GM18526 (cell line): ENCODE results near the gene EBLN2.

ENCODE experiments used
- POLR2A ChIP-seq: IDR thresholded peaks from 3 replicates; pipeline ENCODE4 v1.6.1; 2011; ENCODE audit not compliant: insufficient read length; ENCODE audit errors: extremely low read depth

EBLN2 gene

DNA sequence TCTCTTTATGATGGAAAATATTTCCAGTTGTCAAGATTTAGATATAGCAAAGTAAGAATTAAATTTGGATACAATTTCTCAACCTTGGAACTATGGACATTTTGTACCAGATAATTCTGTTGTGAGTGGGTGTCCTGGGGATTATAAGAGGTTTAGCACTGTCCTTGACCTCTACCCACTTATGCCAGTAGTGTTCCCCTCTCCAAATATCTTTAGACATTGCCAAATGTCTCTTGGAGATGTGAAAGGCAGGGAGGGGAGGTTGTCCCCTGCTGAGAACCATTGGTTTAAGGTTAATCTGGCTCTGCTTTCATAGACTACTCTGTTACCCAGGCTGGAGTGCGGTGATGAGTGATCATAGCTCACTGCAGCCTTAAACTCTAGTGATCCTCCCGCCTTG lies at the start of gene EBLN2:
Gene EBLN2 (plus strand): TSS at position 244 of the 400 bp plus-strand sequence. CDS start 423 bp downstream, outside the sequence.
- no peak for TF ChIP-seq POLR2A

DNA sequence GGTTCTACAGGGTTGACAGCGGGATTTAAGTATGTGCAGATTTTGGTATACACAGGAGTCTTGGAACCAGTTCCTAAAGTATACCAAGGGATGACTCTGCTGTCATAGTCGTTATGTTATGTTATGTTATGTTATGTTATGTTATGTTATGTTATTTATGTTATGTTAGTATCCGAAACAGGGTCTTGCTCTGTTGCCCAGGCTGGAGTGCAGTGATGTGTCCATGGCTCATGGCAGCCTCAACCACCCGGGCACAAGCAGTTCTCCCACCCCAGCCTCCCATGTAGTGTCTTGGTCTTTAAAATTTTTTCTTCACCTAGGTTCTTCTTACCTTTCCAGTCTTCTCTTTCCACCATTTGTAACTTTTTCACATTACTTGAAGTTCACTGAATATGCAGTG lies 43.2 kb upstream of the EBLN2 start:
- no peak for TF ChIP-seq POLR2A

DNA sequence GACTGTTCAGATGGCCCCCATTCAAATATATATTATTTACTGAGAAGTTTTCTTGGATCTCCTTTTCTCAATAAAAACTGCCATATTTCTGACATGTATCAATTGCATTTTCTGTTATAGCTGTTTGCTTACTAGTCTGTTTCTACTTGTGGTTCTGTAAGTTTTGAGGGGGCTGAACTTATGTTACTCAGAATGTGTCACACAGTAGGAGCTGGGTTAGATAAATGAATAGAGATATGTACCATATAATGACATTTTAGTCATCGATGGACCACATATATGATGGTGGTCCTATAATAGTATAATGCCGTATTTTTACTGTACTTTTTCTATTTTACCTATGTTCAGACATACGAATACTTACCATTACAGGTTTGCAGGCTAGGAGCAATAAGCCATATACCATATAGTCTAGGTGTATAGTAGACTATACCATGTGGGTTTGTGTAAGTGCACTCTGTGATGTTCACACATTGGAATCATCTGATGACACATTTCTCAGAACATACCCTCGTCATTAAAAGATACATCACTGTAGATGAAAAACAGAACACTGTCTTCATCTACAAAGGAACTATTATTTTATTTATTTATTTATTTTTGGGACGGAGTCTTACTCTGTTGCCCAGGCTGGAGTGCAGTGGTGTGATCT lies 42.5 kb upstream of the EBLN2 start:
- TF ChIP-seq POLR2A = no peak

DNA sequence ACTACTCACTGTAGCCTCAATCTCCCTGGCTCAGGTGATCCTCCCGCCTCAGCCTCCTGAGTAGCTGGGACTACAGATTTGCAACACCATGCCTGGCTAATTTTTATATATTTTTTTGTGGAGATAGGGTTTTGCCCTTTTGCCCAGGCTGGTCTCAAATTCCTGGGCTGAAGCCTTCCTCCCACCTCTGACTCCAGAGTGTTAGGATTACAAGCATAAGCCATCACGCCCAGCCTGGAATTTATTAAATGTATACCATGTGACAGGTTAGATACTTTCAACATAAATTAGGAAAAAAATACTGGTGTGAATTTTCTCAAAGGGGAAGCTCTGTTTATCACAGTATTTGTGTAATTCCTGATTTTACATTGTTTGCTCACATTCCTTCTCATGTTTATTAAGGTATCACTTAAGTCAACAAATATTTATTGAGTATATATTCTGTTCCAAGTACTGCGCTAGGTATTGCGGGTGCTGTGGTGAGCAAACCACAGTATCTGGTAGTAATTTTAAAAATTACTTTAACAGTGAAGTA lies 40.1 kb upstream of the EBLN2 start:
- TF ChIP-seq POLR2A = no peak

DNA sequence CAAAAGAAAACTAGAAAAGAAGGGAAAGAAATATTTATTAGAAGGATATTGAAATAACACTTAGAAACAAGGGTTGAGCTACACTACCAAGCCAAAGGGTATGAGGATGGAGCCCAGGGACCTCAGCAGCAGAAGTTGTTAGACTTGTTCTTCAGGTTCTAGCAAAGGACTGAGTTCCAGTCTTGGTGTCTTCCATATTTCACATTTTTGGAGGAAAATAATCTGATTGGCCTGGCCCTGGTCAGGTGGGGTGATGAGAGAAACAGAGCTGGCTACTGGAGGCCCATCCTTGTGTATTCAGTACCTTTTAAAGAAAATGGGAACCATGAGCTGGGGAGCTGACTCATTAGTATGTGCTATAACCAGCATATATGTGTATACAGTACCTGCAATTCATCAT lies 36.6 kb upstream of the EBLN2 start:
- no peak for TF ChIP-seq POLR2A

DNA sequence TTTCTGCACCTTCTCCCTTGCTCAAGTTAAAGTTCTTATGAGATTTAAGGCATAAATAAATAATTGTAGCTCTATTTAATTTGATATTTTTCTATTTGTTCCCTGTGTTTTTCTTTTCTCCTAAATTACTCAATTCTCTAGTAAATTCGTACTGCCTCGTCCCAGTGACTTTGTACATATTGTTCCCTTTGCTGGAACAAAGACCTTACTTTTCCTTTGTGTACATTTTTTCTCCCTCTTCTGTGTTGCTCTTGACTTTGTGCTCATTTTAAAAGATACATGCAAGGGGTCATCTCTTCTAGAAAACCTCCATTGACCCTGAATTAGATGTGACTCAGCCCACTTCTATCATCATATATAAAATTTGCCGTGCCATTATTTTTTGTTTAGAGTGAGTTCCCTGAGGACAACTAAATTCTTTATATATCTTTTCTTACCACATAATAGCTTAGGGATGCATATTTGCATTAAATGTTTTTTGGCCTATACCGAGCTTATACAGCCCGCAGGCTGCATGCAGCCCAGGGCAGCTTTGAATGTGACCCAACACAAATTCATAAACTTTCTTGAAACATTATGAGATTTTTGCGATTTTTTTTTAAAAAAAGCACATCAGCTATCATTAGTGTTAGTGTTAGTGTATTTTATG lies 35.2 kb upstream of the EBLN2 start:
- TF ChIP-seq POLR2A = no peak

DNA sequence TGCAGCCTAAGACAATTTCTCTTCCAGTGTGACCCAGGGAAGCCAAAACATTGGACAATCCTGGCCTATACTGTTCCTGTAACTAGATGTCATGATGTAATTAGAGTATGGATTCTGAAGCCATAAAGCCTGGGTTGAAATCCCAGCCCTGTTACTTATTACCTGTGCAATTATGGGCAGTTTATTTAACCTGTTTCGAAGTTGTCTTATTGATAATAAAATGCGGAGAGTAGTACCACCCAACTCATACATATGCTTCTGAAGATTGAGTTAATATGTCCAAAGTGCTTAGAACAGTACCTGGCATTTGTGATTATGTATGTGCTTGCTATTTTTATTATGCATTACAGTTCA lies 34.7 kb upstream of the EBLN2 start:
- TF ChIP-seq POLR2A = no peak

DNA sequence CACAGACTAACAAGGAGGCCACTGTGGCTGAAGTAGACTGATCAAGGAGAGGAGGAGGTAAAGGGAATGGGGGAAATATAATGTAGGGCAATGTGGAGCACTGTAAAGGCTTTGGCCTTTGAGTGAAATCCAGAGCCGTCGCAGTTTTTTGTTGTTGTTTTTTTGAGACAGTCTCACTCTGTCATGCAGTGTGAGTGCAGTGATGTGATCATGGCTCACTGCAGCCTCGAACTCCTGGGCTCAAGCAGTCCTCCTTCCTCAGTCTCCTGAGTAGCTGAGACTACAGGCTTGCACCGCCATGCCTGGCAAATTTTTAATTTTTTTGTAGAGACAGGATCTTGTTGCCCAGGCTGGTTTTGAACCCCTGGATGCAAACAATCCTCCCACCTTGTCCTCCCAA lies 32.7 kb upstream of the EBLN2 start:
- no peak for TF ChIP-seq POLR2A

DNA sequence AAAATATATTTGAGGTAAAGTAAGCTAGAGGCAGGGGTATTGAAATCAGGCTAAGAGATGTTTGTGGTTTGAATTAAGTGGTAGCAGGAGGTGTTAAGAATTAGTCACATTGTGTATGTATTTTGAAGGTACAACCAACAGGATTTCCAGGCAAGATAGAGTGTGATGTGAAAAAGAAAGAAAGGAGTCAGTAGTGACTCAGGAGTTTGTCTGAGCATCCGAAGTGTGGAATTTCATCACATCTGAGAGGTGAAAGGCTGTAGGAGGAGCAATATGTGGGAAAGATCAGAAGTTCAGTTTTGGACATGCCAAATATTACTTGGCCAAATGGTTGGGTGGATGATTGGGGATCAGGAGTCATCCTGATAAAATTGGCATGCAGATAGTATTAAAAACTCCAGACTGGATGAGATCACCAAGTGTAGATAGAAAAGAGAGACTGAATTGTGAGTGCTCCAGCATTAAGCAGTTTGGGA lies 32.1 kb upstream of the EBLN2 start:
- no peak for TF ChIP-seq POLR2A

DNA sequence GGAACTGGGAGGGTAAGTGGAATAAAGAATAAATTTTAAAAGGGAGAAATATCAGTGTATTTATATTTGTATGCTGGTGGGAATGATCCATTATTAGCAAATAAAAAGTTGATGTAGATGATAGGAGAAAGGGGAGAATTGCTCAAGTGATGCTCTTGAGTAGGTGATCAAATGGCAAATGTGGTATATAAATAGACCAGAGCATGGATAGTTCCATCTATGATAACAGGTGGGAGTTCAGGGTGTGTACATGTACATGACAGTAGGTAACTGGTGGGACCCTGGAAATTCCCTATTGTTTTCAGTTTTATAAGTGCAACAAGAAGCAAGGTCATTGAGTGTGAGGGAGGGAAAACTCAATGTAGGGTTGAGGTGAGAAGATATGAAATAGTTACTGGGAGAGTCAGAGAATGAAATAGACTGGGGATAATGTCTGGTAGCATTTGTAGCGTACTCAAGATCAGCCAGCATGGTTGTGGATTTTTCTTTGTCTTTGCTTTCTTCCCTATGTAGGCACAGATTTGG lies 31.3 kb upstream of the EBLN2 start:
- no peak for TF ChIP-seq POLR2A

DNA sequence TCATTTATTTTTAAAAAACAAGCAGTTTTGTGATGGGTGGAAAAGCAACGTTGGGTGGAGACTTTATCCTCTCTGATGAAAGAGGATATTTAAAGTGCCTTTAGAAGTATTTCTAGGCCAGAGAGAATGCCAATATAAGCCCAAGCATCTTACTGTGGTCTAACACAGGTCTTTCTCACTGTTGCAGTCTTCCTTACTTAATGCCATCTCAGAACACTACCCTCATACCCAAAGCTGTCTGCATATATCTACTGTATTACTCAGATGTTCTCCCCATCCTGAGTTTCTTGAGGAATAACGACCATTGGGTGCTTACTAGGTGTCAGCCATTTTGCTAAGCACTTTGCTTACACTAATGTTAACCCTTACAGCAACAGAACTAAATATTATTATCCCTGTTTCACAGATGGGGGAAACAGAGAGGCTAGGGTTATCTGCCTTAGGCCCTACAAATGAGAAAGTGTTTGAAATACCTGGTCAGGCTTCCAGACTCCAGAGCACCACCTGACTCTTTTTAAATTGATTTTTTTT lies 29.8 kb upstream of the EBLN2 start:
- no peak for TF ChIP-seq POLR2A

DNA sequence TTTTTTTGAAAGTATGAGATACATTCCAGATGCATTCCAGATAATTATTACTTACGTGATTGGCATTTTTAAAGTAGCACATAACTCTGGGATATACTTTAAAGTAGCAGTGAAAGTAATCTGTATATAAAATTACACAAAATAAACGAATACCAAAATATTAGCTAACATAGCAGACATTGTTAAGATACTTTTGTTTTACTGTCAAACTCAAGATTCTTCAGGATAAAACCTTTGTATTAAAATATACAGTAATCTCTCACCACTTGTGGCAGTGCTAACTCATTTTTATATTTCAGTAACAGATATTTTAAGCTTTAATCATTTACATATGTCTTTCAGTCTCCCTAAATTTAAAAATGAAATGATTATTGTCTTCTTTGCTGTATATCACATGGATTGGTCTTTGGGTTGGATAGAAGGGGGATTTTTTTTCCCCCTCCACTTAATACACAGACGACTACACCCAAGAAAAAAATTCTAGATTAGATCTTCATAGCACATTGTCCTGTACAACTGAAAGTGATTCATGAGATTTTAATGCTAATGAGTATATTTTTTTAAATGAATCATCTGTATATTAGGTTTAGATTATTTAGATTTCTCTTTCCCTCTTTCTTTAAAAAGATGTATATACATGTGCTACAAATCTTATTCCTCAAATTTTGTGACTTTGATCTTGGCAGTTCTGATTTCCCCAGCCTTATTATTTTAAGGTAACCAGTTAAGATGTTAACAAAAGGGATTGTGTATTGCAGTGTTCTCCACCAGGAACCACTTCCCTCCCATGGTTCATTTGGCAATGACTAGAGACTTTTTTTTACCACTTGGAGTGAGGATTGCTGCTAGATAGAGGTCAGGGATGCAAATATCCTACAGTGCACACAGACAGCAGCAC lies 24.5 kb upstream of the EBLN2 start:
- TF ChIP-seq POLR2A = no peak

DNA sequence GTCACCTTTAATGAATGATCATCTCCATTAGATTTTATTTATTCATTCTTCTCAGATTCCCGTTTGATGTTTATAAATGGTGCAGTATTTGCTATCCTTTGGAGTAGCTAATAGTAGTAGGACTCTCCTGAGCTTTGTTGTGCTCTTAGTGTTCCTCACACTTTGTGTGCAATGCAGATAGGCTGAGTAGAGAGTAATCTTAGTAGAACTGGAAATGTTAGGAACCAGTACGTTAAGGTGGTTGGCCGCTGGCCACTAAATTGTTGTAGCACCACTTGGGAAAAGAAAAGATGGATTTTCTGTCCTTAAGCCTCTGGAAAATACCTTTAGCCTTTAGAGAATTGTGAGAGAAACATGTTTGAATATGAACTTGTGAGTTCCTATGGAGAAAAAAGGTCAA lies 19.9 kb upstream of the EBLN2 start:
- no peak for TF ChIP-seq POLR2A

DNA sequence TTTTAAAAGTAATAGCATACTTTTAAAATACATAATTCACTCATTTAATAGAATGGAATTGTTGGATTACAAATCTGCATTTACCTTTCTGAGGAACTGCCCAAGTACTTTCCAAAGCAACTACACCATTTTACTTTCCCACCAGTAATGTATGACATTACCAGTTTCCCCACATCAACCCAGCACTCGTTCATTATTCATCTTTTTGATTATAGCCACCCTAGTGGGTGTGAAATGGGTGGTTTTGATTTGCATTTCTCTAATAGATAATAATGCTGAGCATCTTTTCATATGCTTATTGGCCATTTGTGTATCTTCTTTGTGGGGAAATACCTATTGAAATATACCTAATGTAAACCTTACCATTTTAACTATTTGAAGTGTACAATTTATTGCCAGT lies 18.0 kb upstream of the EBLN2 start:
- no peak for TF ChIP-seq POLR2A

DNA sequence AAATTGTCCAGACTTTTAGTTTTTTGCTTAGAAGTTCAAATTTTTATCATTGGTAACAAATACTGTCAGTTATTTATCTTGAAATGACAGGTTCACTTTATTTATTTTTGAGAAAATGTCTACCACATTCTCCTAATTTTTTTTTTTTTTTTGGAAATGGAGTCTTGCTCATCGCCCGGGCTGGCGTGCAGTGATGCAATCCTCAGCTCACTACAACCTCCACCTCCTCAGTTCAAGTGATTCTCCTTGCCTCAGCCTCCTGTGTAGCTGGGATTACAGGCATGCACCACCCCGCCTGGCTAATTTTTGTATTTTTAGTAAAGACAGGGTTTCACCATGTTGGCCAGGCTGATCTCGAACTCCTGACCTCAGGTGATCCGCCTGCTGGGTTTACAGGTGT lies 16.1 kb upstream of the EBLN2 start:
- TF ChIP-seq POLR2A = no peak
